ENCODE data around the gene ITSN1. TPM values are rescaled to one million over a fixed set of nuclear protein-coding genes. Genes with fewer than 3 reads are reported as not detected.

Gene ITSN1
- total RNA-seq, 1 experiment from 2014 or later, result 30.6 TPM

- H3K4me1 Mint-ChIP-seq (ENCODE audit: low read depth, unreplicated experiment), result peaks cover 7% of the 10 kb centered on the region
- intact Hi-C loops (cut with micrococcal nuclease; ENCODE audit: unreplicated experiment), result no loop called here
- no peak for DNase-seq
Measured at GRCh38 chr21:33849834-33850233, 207.5 kb downstream of the ITSN1 start.

GRCh38 chr21:33850401-33850800 lies 208.1 kb downstream of the ITSN1 start:
- CTCF ChIA-PET, result no interaction called here
- peaks cover 7% of the 10 kb centered on the region for H3K4me1 Mint-ChIP-seq (ENCODE audit: low read depth, unreplicated experiment)
- no peak overlapping the region for H3K4me3 Mint-ChIP-seq (ENCODE audit: low read depth, unreplicated experiment)
- H3K36me3 Mint-ChIP-seq (ENCODE audit: insufficient read depth, unreplicated experiment), result no peaks in the 10 kb centered on the region
- no TSS peak for BruUV-seq (replicated peaks)
- H3K27me3 Mint-ChIP-seq (ENCODE audit: unreplicated experiment), result no peaks in the 10 kb centered on the region
- DNase-seq, result no peak
- peaks cover 3% of the 10 kb centered on the region for H3K9me3 Mint-ChIP-seq (ENCODE audit: low read depth, unreplicated experiment)
- intact Hi-C loops (cut with micrococcal nuclease; ENCODE audit: unreplicated experiment), result no loop called here
- H3K27ac Mint-ChIP-seq (ENCODE audit: unreplicated experiment), result no peak overlapping the region
- TF ChIP-seq CTCF (IDR thresholded peaks at IDR 0.05; ENCODE audit: unreplicated experiment), result no peak

More at GRCh38 chr21:33849834-33850233, 207.5 kb downstream of the ITSN1 start:
- no peaks in the 10 kb centered on the region for H3K27me3 Mint-ChIP-seq (ENCODE audit: unreplicated experiment)
- TF ChIP-seq CTCF (IDR thresholded peaks at IDR 0.05; ENCODE audit: unreplicated experiment), result no peak
- no peak overlapping the region for H3K27ac Mint-ChIP-seq (ENCODE audit: unreplicated experiment)
- BruUV-seq (replicated peaks), result no TSS peak
- CTCF ChIA-PET, result no interaction called here
- H3K36me3 Mint-ChIP-seq (ENCODE audit: insufficient read depth, unreplicated experiment), result no peaks in the 10 kb centered on the region
- no peak overlapping the region for H3K4me3 Mint-ChIP-seq (ENCODE audit: low read depth, unreplicated experiment)
- H3K9me3 Mint-ChIP-seq (ENCODE audit: low read depth, unreplicated experiment), result peaks cover 3% of the 10 kb centered on the region

- no TSS peak for BruUV-seq (replicated peaks)
- intact Hi-C loops (cut with micrococcal nuclease; ENCODE audit: unreplicated experiment), result no loop called here
Measured at GRCh38 chr21:33850985-33851384, 208.7 kb downstream of the ITSN1 start.

GRCh38 chr21:33852485-33852884 lies 210.2 kb downstream of the ITSN1 start:
- no peak overlapping the region for H3K27ac Mint-ChIP-seq (ENCODE audit: unreplicated experiment)

More at GRCh38 chr21:33850985-33851384, 208.7 kb downstream of the ITSN1 start:
- no peak overlapping the region for H3K27ac Mint-ChIP-seq (ENCODE audit: unreplicated experiment)
- TF ChIP-seq CTCF (IDR thresholded peaks at IDR 0.05; ENCODE audit: unreplicated experiment), result no peak
- H3K36me3 Mint-ChIP-seq (ENCODE audit: insufficient read depth, unreplicated experiment), result no peaks in the 10 kb centered on the region
- H3K4me1 Mint-ChIP-seq (ENCODE audit: low read depth, unreplicated experiment), result peaks cover 7% of the 10 kb centered on the region
- peaks cover 3% of the 10 kb centered on the region for H3K9me3 Mint-ChIP-seq (ENCODE audit: low read depth, unreplicated experiment)
- CTCF ChIA-PET, result no interaction called here
- no peak for DNase-seq
- no peak overlapping the region for H3K4me3 Mint-ChIP-seq (ENCODE audit: low read depth, unreplicated experiment)
- H3K27me3 Mint-ChIP-seq (ENCODE audit: unreplicated experiment), result no peaks in the 10 kb centered on the region

More at GRCh38 chr21:33852485-33852884, 210.2 kb downstream of the ITSN1 start:
- TF ChIP-seq CTCF (IDR thresholded peaks at IDR 0.05; ENCODE audit: unreplicated experiment), result no peak
- DNase-seq, result no peak
- intact Hi-C loops (cut with micrococcal nuclease; ENCODE audit: unreplicated experiment), result no loop called here
- H3K36me3 Mint-ChIP-seq (ENCODE audit: insufficient read depth, unreplicated experiment), result no peaks in the 10 kb centered on the region
- H3K4me3 Mint-ChIP-seq (ENCODE audit: low read depth, unreplicated experiment), result no peak overlapping the region
- H3K4me1 Mint-ChIP-seq (ENCODE audit: low read depth, unreplicated experiment), result peaks cover 7% of the 10 kb centered on the region
- no peaks in the 10 kb centered on the region for H3K27me3 Mint-ChIP-seq (ENCODE audit: unreplicated experiment)
- CTCF ChIA-PET, result no interaction called here
- no peaks in the 10 kb centered on the region for H3K9me3 Mint-ChIP-seq (ENCODE audit: low read depth, unreplicated experiment)
- no TSS peak for BruUV-seq (replicated peaks)
